Breast epithelium (tissue), 4 donors: Measurements from ENCODE around the gene GRIK5. TPM values are rescaled to one million over a fixed set of nuclear protein-coding genes. Genes with fewer than 3 reads are reported as not detected.

Source experiments
- DNase-seq, 2 donors: peaks; one replicate each; pipeline ENCODE4 v3.0.0-alpha.2; 2019; ENCODE audit warnings: low spot score in 2 of 2
- H3K27ac ChIP-seq, 2 donors: fragments of 200-600 bp; sonication (generic) in 1 of 2; one replicate each; pipeline ENCODE4 v1.5.1; 2016 to 2019; ENCODE audit warnings: mild to moderate bottlenecking in 1 of 2
- H3K27me3 ChIP-seq, 2 donors: fragments of 200-600 bp; sonication (generic) in 1 of 2; one replicate each; pipeline versions ENCODE4 v1.5.1 to v1.6.0; 2017 to 2019; ENCODE audit warnings: control low read depth in 1 of 2, mild to moderate bottlenecking in 1 of 2
- H3K36me3 ChIP-seq: fragments of 200-600 bp; one replicate; pipeline ENCODE4 v1.5.1; 2019
- H3K4me1 ChIP-seq, 2 donors: fragments of 200-600 bp; sonication (generic); one replicate each; pipeline ENCODE4 v1.5.1; 2016 to 2019; ENCODE audit warnings: control low read depth in 1 of 2
- H3K4me3 ChIP-seq, 3 donors: fragments of 200-600 bp; sonication (generic); 1 replicate in 2 of 3; 2 replicates in 1 of 3; pipeline ENCODE4 v1.5.1; 2016 to 2019; ENCODE audit warnings: mild to moderate bottlenecking in 3 of 3, moderate library complexity in 2 of 3
- H3K9me3 ChIP-seq, 2 donors: fragments of 200-600 bp; sonication (generic) in 1 of 2; one replicate each; pipeline ENCODE4 v1.5.1; 2016 to 2019; ENCODE audit warnings: control low read depth in 1 of 2
- POLR2A ChIP-seq: fragments of 450-650 bp; IDR thresholded peaks from one replicate; pipeline ENCODE4 v1.6.1; 2016; ENCODE audit warnings: antibody characterized with exemption, mild to moderate bottlenecking, moderate library complexity
- POLR2AphosphoS5 ChIP-seq, 3 donors: sonication (generic); formaldehyde crosslinking; IDR thresholded peaks; one replicate each; pipeline ENCODE4 v1.6.1; 2017; ENCODE audit warnings: antibody characterized with exemption in 3 of 3
- intact Hi-C: fragments of 100-400 bp; cut with DNase I; formaldehyde crosslinking; loops from one replicate; pipeline ENCODE4 v1.15.1; 2023; ENCODE audit warnings: low total_unique reads
- total RNA-seq, 3 donors: library from RNA; depleted of rRNA; stranded (reverse); fragments of >200 nt; gene quantifications; one replicate each; pipeline ENCODE4 v1.1.0, GENCODE V29; 2016
- TF ChIP-seq, protein P1 (sequence below), 3 donors: fragments of 450-650 bp; IDR thresholded peaks; one replicate each; pipeline ENCODE4 v1.5.1; 2016 to 2017; ENCODE audit warnings: antibody characterized with exemption in 3 of 3, mild to moderate bottlenecking in 3 of 3, moderate library complexity in 3 of 3

GRIK5 gene
- total RNA-seq, 3 donors from 2014 or later: 1.6 to 1.9 TPM; not detected in 1

DNA sequence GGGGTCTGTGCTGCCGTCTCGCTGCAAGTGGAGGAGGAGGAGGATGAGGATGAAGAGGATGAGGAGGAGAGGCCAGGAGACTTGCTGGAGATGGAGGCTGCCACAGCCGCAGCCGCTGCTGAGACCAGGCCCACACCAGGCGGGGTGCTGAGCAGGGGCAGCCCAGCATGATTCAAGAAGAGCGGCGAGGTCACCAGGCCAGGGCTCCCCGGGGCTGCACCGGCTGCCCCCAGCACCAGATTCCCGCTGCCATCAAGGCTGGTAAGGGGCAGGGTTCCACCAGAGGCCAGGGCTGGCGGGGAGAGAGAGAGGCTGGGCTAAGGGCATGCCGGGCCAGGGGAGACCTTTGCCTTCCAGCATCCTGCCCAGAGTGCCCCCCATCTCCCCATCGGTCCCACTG is 21.3 kb upstream of the GRIK5 start:
- DNase-seq: no peak
- H3K4me1 ChIP-seq: no peaks in the 10 kb centered on the region
- no peak overlapping the region for H3K4me3 ChIP-seq
- H3K36me3 ChIP-seq: no peaks in the 10 kb centered on the region
- intact Hi-C loops: no loop called here
- H3K9me3 ChIP-seq: no peaks in the 10 kb centered on the region
- H3K27ac ChIP-seq: no peak overlapping the region
- TF ChIP-seq POLR2A (no peak), POLR2AphosphoS5 (IDR thresholded peaks at IDR 0.05) (no peak)
- TF ChIP-seq, protein P1, sequence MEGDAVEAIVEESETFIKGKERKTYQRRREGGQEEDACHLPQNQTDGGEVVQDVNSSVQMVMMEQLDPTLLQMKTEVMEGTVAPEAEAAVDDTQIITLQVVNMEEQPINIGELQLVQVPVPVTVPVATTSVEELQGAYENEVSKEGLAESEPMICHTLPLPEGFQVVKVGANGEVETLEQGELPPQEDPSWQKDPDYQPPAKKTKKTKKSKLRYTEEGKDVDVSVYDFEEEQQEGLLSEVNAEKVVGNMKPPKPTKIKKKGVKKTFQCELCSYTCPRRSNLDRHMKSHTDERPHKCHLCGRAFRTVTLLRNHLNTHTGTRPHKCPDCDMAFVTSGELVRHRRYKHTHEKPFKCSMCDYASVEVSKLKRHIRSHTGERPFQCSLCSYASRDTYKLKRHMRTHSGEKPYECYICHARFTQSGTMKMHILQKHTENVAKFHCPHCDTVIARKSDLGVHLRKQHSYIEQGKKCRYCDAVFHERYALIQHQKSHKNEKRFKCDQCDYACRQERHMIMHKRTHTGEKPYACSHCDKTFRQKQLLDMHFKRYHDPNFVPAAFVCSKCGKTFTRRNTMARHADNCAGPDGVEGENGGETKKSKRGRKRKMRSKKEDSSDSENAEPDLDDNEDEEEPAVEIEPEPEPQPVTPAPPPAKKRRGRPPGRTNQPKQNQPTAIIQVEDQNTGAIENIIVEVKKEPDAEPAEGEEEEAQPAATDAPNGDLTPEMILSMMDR (IDR thresholded peaks at IDR 0.05): no peak
- H3K27me3 ChIP-seq: no peaks in the 10 kb centered on the region

DNA sequence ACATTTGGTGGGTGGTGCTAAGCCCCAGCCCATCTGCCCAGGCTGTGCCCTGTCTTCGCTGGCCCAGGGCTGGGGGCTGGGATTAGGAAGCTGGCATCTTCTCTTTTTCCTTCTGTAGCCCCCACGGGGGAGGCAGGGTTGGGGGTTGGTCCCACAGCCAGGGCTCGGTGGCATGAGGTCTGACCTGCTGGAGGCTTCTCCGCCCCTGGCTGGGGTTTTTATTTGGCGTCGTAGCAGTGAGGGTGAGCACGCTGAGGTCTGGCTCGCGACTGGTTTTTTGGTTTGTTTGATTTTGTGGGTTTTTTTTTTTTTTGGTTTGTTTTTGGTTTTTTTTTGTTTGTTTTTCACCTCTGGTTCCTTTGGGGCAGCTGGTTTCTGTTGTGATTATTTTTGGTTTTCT is 20.7 kb upstream of the GRIK5 start:
- Histone ChIP-seq H3K9me3 (no peaks in the 10 kb centered on the region), H3K4me3 (no peak overlapping the region), H3K4me1 (no peaks in the 10 kb centered on the region), H3K36me3 (no peaks in the 10 kb centered on the region), H3K27ac (no peak overlapping the region), H3K27me3 (no peaks in the 10 kb centered on the region)
- DNase-seq: no peak
- intact Hi-C loops: no loop called here
- no peak for TF ChIP-seq POLR2AphosphoS5 (IDR thresholded peaks at IDR 0.05)
- no peak for TF ChIP-seq POLR2A
- TF ChIP-seq, protein P1 (IDR thresholded peaks at IDR 0.05): no peak

DNA sequence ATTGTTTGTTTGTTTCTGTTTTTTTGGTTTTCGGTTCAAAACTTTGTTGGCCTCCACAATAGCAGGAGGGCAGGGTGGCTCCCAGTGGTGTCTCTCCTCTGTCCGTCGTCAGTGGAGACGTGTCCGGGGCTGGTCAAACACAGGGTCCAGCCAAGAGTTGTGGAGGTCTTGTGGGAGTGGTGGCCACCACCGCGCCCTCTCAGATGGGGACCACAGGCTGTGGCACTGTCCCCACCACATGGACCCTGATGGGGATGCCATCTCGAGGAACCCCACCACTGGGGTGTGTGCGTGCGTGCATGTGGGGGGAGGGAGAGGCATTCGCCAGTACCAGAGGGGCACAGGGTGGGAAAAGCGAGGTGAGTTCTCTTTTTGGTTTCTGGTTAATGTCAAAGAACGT is 19.8 kb upstream of the GRIK5 start:
- Histone ChIP-seq H3K9me3 (no peaks in the 10 kb centered on the region), H3K27ac (no peak overlapping the region), H3K27me3 (no peaks in the 10 kb centered on the region), H3K4me1 (no peaks in the 10 kb centered on the region), H3K4me3 (no peak overlapping the region), H3K36me3 (no peaks in the 10 kb centered on the region)
- intact Hi-C loops: no loop called here
- DNase-seq: no peak
- TF ChIP-seq POLR2A (no peak), POLR2AphosphoS5 (IDR thresholded peaks at IDR 0.05) (no peak)
- TF ChIP-seq, protein P1 (IDR thresholded peaks at IDR 0.05): no peak

DNA sequence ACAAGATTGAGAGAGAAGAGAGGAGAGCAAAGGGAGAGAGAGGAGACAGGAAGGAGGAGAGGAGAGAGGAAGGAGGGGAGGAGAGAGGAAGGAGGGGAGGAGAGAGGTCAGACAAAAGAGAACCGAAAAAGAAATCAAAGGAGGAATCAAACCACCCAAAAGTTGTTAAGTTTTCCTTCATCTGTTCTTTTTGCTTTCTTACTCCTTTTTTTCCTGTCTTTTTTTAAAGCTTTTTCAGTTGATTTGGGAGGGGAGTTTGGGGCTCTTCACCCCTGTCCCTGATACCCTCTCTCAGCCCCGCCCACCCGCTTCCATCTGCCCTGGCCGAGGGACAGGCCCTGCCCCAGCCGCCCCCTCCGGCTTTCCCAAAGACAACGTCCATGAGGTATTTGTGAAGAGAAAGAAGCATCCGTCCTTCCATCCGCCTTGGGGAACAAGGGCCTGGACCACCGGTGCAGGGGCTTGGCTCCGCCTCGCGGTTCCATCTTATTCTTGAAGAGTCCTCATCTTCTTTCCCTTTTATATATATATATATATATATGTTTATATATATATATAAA is 19.3 kb upstream of the GRIK5 start:
- no peaks in the 10 kb centered on the region for H3K36me3 ChIP-seq
- H3K27me3 ChIP-seq: no peaks in the 10 kb centered on the region
- peak overlapping the region; percentile 26 to 68 for H3K27ac ChIP-seq
- H3K9me3 ChIP-seq: no peaks in the 10 kb centered on the region
- intact Hi-C loops: no loop called here
- TF ChIP-seq POLR2A: no peak
- TF ChIP-seq, protein P1 (IDR thresholded peaks at IDR 0.05): no peak
- no peak for TF ChIP-seq POLR2AphosphoS5 (IDR thresholded peaks at IDR 0.05)
- H3K4me3 ChIP-seq: peak overlapping the region in 2 of 3 donors; percentile 20 to 51
- DNase-seq: no peak
- no peaks in the 10 kb centered on the region for H3K4me1 ChIP-seq

DNA sequence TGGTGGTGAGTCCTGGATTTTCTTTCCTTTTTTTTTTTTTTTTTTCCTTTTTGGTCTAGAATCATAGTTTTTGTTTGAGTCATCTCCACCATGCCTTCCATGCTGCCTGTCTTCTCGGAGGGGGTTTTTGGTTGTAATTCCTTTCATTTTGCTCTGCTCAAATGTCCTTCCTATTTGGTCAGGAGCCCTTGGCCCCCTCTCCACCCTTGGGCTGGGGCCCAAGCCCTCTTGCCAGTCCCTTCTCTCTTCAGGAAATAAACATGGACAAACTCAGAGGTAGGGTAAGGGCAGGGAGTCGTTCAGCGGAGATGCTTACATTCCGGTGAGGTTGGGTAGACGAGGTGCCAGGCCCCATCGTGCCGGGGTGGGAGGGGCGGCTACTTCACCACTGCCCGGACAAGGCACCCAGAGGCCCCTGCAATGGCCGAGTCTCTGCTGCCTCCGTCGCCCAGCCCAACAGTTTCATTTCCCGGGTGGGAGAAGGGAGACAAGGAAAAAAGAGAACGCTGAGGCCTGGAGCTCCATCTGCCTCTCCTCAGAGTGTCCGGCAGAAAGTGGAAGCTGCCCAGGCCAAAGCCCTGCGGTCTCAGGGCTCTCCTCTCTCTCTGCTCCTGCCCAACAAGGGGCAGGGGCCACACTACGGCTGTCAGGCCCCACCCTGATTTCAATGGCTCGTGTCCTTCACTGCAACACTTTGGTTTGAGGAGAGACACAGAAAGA is 18.6 kb upstream of the GRIK5 start:
- H3K36me3 ChIP-seq: no peaks in the 10 kb centered on the region
- no peak for TF ChIP-seq POLR2A
- TF ChIP-seq, protein P1 (IDR thresholded peaks at IDR 0.05): no peak
- no peak for TF ChIP-seq POLR2AphosphoS5 (IDR thresholded peaks at IDR 0.05)
- H3K4me1 ChIP-seq: no peaks in the 10 kb centered on the region
- H3K9me3 ChIP-seq: no peaks in the 10 kb centered on the region
- intact Hi-C loops: no loop called here
- H3K27me3 ChIP-seq: no peaks in the 10 kb centered on the region
- H3K27ac ChIP-seq: peak overlapping the region; percentile 26 to 68
- H3K4me3 ChIP-seq: peak overlapping the region; percentile 10 to 51 (median 20)
- DNase-seq: no peak
